ENCODE results near the gene HSPB7.
"Not testable (repeated sequence)": the region's sequence is repeated elsewhere in the genome, so short reads cannot be mapped to it uniquely, and the experiment has no call there.

HSPB7 gene

DNA sequence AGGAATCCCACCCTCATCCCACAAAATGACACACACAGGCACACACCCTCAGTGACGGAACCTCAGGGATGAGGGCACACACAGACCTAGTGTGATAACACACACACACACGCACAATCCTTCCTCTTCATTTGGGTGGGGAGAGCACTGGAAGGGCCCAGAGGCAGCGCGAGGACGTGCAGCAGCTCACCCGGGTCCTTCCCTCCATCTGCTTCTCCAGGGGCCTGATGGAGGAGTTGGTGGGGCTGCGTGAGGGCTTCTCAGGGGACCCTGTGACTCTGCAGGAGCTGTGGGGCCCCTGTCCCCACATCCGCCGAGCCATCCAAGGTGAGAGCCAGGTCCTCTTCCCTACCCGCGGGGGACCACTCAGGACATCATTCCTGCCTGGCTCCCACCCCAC, 4.5 kb upstream of the HSPB7 start:
- DNase-seq (ENCODE audit: low read depth, low spot score): no peak

- DNase-seq (ENCODE audit: low read depth, low spot score): no peak
These were observed 3.8 kb upstream of the HSPB7 start, which contains the start of gene CLCNKA for GRCh38 chr1:16021681-16022080. Gene CLCNKA (plus strand): TSS chr1:16022036. CDS start chr1:16022620, 584 bp downstream.

- not testable (repeated sequence) for DNase-seq (ENCODE audit: low read depth, low spot score)
These were observed 3.0 kb upstream of the HSPB7 start for GRCh38 chr1:16020878-16021277.

DNA sequence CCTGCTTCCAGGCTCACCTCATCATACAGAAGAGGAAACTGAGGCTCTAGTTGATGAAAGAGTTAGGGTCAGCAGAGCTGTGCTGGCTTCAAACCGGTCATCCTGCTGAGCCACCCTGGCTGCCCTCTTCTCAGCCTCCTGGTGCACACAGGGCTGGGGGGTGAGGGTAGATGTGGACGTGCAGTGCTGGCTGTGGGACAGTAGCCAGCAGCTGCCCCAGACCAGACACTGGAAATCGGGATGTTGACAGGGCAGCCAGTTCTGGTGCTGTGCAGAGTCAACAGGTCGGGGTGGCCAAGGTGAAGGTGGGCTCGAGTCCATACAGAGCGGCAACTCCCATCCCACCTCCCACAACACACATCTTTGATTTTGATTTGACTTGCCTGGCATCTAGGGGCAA, 2.5 kb upstream of the HSPB7 start:
- no peak for DNase-seq (ENCODE audit: low read depth, low spot score)

DNA sequence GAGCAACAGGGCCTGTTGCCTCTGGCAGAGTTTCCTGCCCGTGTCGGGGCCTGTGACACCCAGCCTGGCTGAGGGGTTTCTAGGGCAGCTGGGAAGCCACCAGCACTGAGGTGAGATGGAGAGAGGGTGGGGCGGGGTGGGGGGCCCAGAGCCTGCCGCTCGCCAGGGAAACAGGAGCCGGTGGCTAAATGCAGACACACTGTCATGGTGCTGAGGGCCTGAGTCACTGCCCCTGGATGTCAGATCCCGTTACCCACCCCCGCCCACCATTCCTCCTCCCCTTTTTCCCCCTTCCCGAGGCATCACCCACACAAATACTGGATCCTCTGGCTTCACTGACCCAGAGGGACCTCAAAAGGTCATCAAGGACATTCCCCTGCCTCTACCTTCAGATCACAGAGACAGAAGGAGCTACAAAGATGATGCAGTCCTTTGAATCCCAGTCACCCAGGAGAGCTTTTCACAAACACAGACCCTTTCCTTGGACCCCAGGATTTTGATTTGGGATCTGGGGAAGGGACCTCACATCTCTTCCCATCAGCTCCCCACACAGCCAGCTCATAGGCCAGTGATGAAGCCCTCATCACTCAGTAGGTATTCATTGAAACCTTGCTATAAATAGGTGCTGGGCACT, 1.9 kb upstream of the HSPB7 start:
- DNase-seq (ENCODE audit: low read depth, low spot score): peak; percentile 55

DNA sequence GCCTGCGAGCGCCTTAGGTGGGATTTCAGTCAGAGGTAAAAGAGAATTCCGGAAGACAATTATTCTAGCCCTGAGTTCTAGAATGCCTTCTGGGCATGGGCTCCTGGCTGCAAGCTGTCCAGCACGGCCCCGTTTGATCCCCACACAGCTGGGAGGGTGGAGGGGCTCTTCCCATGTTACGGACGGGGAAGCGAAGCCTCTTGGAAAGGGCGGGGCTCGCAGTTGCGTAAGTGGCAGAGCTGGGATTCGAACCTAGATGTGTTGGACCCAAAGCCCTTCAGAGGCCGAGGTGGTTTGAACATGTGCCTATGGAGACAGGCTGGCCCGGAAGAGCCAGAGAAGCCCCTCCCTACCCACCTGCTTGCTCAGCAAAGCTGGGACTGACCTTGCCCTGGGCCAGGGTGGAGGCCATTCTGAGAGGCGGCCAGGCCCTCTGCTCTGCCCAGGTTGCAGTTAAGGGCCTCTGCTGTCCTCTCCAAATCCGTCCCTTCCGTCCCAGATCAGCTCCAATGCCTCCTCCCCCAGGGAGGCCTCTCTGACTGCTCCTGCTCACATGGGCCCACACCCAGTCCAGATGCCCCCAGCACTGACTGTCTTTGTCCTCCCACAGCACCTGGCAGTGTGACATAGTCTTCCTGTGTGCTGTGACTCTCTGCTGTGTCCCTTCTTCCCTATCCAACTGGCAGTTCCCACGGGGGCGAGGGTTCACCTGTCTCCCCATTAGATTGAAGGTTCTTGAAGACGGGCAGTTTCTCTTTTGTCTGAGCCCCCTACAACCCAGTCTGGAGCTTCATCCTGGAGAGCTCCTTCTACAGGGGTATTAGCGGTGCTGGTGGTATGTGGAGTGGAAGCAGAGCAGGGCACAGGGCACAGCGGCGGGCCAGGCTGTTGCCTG, 1.2 kb upstream of the HSPB7 start:
- no peak for DNase-seq (ENCODE audit: low read depth, low spot score)

DNA sequence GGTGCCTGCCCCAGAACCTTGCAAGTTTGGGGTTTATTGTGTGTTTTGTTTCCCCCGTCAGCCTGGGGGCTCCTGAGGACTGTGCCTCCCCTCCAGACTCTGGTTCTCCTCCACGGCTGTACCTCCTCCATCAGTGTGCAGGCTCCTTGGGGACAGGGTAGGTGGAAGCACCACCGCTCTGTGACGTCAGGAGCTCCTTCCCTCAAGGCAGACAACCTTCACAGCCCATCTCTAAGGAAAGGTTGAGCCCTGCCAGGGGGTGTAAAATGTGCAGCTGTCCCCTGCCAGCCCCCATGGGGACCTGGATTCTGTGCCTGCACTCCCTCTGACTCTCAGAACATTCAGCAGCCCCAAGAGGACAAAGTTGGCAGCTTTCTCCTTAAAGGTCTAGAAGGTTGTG, 465 bp upstream of the HSPB7 start:
- no peak for DNase-seq (ENCODE audit: low read depth, low spot score)

DNA sequence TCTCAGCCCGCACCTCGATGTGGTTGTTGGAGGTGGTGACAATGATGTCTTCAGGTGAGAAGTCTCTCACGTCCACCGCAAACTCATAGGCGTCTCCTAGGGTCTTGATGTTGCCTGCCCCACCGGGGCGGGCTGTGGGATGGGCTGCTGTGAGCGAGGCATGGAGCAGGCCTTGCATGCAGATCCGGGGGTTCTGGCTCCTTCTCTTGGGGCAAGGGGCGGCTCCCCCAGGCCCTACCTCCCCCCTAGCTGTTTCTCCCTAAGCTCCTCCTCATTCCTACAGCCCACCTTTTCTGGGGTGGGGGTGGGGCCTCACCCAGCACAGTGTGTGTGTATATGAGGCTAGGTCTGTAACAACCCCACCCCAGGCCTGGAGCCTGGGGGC, 775 bp downstream of the HSPB7 start:
- DNase-seq (ENCODE audit: low read depth, low spot score): no peak

DNA sequence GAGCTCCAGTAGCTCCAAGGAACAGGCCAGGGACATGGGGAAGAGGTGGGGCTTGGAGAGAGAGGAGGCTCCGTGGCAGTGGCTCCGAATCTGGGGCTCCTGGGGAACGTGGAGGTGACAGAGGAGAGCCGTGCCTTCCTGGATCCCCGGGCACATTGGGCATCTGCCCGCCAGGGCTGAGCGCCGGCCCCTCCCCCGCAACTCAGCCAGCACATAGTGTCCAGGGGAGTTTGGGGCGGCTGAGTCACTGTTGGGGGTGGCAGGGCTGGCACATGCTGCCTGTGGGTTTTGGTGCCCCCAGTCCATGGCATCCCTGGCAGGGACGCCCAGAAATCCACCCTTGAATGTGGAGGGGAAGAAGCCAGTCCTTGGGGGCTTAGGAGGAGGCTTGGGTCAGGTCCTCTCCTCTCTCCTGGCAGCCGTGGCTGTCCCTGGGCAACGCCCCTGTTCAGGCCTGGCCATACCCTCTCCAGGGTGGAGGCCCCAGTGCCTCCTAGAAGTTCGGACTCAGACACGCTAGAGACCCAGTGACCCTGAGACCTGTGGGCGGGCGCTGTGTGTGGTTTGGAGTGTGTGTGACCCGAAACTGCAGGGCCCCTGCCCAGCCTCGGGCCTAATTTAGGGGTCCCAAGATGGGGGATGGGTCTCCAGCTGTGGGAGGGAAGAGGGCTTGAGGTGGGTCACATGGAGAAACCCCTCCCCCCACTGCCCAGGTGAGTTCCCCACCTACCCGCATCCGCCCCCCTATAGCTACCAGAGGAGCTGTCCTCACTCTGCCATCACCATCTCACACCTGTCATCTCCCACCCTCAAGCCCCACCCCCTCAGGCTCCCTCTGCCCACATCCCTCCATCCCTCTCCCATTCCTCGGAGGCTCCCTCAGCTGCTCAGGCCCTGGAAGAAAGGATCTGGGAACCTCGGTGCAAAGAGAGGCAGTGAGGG, 1.6 kb downstream of the HSPB7 start:
- no peak for DNase-seq (ENCODE audit: low read depth, low spot score)

GRCh38 chr1:16015491-16015890, 2.4 kb downstream of the HSPB7 start:
- no peak for DNase-seq (ENCODE audit: low read depth, low spot score)

- DNase-seq (ENCODE audit: low read depth, low spot score): no peak
These were observed 3.0 kb downstream of the HSPB7 start for GRCh38 chr1:16014509-16015482.

- no peak for DNase-seq (ENCODE audit: low read depth, low spot score)
These were observed 4.0 kb downstream of the HSPB7 start for GRCh38 chr1:16013908-16014258.

DNA sequence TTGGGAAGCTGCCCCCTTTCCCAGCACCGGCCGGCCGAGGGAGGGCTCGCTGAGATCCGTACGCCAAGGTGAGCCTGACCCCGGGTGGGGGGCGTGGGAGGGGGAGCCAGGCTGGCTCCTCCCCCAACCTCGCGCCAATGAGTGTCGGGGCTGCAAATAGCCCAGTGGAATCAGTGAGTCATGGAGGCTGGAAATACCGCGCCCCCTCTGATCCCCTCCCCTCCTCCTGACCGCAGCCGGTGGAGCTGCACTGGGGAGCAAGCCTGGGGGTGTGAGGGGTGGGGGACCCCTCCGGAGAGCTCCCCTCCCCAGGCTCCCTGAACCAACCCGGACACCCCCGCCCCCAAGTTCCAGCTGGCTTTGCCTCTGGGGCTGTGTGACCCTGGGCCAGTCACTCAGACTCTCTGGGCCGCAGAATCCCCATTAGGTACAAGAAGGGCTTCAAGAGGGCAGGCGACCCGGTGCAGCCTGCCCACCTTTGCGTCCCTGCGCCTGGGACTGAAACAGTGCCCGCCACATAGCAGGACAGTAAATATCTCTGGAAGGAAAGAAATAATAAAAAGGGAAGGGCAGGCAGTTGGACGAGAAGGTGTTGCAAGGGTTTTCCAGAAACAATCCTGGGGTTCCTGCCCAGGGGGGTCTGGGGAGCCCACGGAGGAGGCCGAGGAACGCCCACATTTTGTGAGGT, 4.5 kb downstream of the HSPB7 start:
- peak; percentile 92 for DNase-seq (ENCODE audit: low read depth, low spot score)

- DNase-seq (ENCODE audit: low read depth, low spot score): peak; percentile 89
These were observed 5.1 kb downstream of the HSPB7 start for GRCh38 chr1:16012590-16013219.

- DNase-seq (ENCODE audit: low read depth, low spot score): no peak
These were observed 5.8 kb downstream of the HSPB7 start for GRCh38 chr1:16011936-16012589.

DNA sequence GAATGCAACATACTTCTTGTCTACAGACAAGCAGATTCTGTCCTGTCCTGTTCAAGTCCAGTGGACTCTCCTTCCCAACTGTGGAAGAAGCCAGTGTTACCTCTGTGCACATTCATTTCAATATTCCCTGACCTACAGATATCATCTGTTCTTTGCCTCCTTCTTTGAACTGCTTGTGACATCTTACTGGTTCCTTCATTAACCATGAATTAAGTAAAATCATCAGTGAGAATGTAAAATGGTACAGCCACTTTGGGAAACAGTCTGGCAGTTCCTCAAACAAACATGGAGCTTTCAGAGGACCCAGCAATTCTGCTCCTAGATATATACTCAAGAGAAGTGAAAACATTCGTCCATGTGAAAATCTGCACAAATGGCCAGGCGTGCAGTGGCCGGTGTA, 7.0 kb downstream of the HSPB7 start:
- DNase-seq (ENCODE audit: low read depth, low spot score): no peak

- no peak for DNase-seq (ENCODE audit: low read depth, low spot score)
These were observed 8.2 kb downstream of the HSPB7 start for GRCh38 chr1:16009678-16010077.

- DNase-seq (ENCODE audit: low read depth, low spot score): peak; percentile 89
These were observed 8.8 kb downstream of the HSPB7 start for GRCh38 chr1:16009030-16009460.

DNA sequence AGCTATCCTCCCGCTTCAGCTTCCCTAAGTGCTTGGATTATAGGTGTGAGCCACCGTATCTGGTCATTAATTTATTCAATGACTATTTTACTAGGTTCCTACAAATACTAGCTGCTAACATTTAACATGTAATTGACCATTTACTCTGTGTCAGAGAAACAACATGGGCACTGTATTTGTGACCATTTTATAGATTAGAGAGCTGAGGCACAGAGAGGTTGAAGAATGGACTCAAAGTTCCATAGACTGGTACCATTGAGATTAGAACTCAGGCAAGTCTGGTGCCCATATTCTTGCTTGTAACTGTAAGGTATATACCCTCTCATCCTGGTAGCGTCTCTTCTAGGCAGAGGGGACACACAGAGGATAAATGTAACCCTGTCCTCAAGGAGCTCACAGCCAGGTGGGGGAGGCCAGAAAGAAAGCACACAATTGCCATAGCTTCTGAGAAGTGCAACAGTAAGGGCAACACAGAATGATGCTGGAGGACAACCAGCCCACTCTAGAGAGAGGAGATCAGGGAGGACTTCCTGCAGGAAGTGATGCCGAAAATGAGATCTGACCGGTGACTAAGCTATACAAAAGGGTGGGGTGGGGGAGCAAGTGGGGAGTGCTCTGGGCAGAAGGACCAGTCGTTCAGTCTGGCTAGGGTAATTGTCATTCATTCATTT, 10.0 kb downstream of the HSPB7 start:
- no peak for DNase-seq (ENCODE audit: low read depth, low spot score)
